Bronchial epithelial cell (primary cell): ENCODE measurements around the gene SMIM29. TPM values are rescaled to one million over a fixed set of nuclear protein-coding genes. Genes with fewer than 3 reads are reported as not detected.

Experiments
- DNase-seq: peaks from one replicate; pipeline ENCODE4 v3.0.0-alpha.2; 2010; ENCODE audit warnings: low read depth
- FAIRE-seq: peaks from 2 replicates; lab custom pipeline; 2011; peaks lifted over from hg19 to GRCh38; lab: Jason Lieb, UNC
- H3K27me3 ChIP-seq: 2 replicates; pipeline ENCODE4 v1.5.1; 2011; ENCODE audit warnings: low read length; ENCODE audit not compliant: control insufficient read depth, insufficient read depth
- H3K36me3 ChIP-seq: 2 replicates; pipeline ENCODE4 v1.5.1; 2011; ENCODE audit warnings: low read length; ENCODE audit not compliant: control insufficient read depth, insufficient read depth
- H3K4me3 ChIP-seq: 2 replicates; pipeline ENCODE4 v1.5.1; 2011; ENCODE audit warnings: mild to moderate bottlenecking, low read depth, low read length, control low read depth
- CTCF ChIP-seq: IDR thresholded peaks from 2 replicates; pipeline ENCODE4 v1.5.1; 2011; ENCODE audit warnings: mild to moderate bottlenecking, moderate library complexity, low read length, control low read depth, inconsistent platforms; ENCODE audit not compliant: insufficient read depth, severe bottlenecking
- total RNA-seq: library from RNA; depleted of rRNA; stranded (reverse); fragments of >200 nt; gene quantifications from 2 replicates; pipeline ENCODE4 v1.2.1, GENCODE V29; 2014

Gene SMIM29
- total RNA-seq = 10.8 and 11.6 TPM in 2 replicates

GRCh38 chr6:34248727-34249468 lies at the start of gene SMIM29:
Gene SMIM29, minus strand, starts transcription at chr6:34249006. Its CDS starts 1,215 bp downstream, at chr6:34247791.
- no peak for FAIRE-seq
- peak within 1 kb of the TSS; percentile 52 for H3K4me3 ChIP-seq
- peak; percentile 87 for TF ChIP-seq CTCF
- DNase-seq = peak; percentile 82
- H3K36me3 ChIP-seq = peaks cover 2% of the 10 kb centered on the region
- no peaks in the 10 kb centered on the region for H3K27me3 ChIP-seq

GRCh38 chr6:34295721-34296120 lies 46.9 kb upstream of the SMIM29 start:
- FAIRE-seq (no peak), DNase-seq (no peak)
- Histone ChIP-seq H3K36me3 (peaks cover 4% of the 10 kb centered on the region), H3K4me3 (no peak overlapping the region), H3K27me3 (no peaks in the 10 kb centered on the region)
- TF ChIP-seq CTCF = no peak

- DNase-seq (no peak), FAIRE-seq (no peak)
- TF ChIP-seq CTCF = no peak
- Histone ChIP-seq H3K4me3 (no peak overlapping the region), H3K36me3 (peaks cover 4% of the 10 kb centered on the region), H3K27me3 (no peaks in the 10 kb centered on the region)
Observed at GRCh38 chr6:34292954-34293353, 44.1 kb upstream of the SMIM29 start.

- no peak for TF ChIP-seq CTCF
- no peak overlapping the region for H3K4me3 ChIP-seq
- peaks cover 4% of the 10 kb centered on the region for H3K36me3 ChIP-seq
- FAIRE-seq = no peak
- H3K27me3 ChIP-seq = no peaks in the 10 kb centered on the region
- DNase-seq = no peak
Observed at GRCh38 chr6:34289137-34289536, 40.3 kb upstream of the SMIM29 start.

- no peak for TF ChIP-seq CTCF
- Histone ChIP-seq H3K4me3 (no peak overlapping the region), H3K27me3 (no peaks in the 10 kb centered on the region), H3K36me3 (peaks cover 2% of the 10 kb centered on the region)
- DNase-seq (no peak), FAIRE-seq (no peak)
Observed at GRCh38 chr6:34288581-34288980, 39.8 kb upstream of the SMIM29 start.
